ENCODE data around the gene IFIH1.
A peak's percentile ranks its signal among the peaks of the same experiment; 100 is the strongest.

Gene IFIH1

GRCh38 chr2:162318328-162319180, at the start of gene IFIH1:
IFIH1 (minus strand) TSS chr2:162318684; CDS start chr2:162318307, 377 bp downstream.
- DNase-seq = peak in 51 of 56 donors; percentile 13 to 75 (median 45)

- DNase-seq = no peak
These were observed 46.9 kb upstream of the IFIH1 start for GRCh38 chr2:162365392-162365791.

- peak in 1 of 56 donors; percentile 35 for DNase-seq
These were observed 26.1 kb upstream of the IFIH1 start for GRCh38 chr2:162344617-162344950.

- DNase-seq = peak; percentile 79 to 99 (median 97)
These were observed 25.5 kb upstream of the IFIH1 start, which contains the start of gene GCA for GRCh38 chr2:162343824-162344616. GCA (plus strand) TSS chr2:162344132; CDS start chr2:162344249, 117 bp downstream.

GRCh38 chr2:162343492-162343823, 25.0 kb upstream of the IFIH1 start:
- peak in 1 of 56 donors; percentile 28 for DNase-seq

DNA sequence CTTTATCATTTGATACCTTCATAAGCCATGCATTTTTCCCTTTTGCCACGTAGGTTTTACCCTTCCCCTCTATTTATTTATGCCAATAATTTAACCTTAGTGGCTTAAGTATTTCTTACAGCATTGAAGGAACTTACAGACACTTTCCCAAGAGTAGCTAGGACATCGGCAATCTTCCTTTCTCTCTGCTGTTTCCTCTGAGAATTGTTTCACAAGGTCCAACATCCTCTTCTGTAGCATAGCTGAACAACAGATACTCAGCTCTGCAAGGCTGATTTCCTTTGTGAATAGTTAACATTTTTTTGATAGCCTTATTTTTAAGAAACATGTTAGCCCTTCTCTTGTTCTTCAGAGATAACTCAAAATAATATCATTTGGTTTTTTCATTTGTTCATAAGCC, 24.4 kb upstream of the IFIH1 start:
- DNase-seq = no peak

- no peak for DNase-seq
These were observed 23.8 kb upstream of the IFIH1 start for GRCh38 chr2:162342321-162342720.

DNA sequence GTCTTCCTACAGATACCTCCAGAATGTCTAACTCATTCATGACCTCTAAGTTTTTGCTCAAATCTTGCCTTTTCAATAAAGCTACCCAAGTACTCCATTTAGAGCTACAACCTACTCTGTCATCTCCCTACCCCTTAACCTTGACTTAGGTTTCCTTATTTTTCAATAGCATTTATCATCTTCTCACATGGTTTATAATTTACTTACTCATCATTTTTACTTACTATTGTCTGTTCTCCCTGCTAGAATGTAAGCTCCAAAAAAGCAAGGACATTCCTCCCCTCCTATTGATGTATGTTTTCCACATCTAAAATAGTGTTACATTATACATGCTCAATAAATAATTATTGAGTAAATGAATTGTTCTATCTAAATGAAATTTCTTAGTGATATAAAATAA, 22.3 kb upstream of the IFIH1 start:
- no peak for DNase-seq

GRCh38 chr2:162337868-162338267, 19.4 kb upstream of the IFIH1 start:
- DNase-seq = no peak

- peak in 10 of 56 donors; percentile 2 to 45 (median 12) for DNase-seq
These were observed 15.5 kb upstream of the IFIH1 start for GRCh38 chr2:162333968-162334367.

DNA sequence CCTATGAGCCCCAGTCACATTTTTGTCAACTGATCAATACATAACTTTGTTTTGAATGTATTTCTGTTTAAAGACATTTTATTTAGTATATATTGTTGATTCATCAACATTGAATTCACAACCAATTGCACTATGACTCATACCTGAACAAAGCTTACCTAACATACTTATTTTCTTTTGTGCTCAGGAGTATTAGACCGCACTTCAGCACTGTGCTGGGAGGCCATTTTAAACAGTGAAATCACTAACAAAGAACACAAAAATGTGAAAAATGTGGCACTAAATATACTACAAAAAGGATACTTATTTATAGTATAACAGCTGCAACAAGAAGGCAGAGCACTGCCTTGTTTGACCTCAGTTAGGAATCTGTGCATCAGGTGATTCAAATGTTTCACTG, 12.4 kb upstream of the IFIH1 start:
- no peak for DNase-seq

DNA sequence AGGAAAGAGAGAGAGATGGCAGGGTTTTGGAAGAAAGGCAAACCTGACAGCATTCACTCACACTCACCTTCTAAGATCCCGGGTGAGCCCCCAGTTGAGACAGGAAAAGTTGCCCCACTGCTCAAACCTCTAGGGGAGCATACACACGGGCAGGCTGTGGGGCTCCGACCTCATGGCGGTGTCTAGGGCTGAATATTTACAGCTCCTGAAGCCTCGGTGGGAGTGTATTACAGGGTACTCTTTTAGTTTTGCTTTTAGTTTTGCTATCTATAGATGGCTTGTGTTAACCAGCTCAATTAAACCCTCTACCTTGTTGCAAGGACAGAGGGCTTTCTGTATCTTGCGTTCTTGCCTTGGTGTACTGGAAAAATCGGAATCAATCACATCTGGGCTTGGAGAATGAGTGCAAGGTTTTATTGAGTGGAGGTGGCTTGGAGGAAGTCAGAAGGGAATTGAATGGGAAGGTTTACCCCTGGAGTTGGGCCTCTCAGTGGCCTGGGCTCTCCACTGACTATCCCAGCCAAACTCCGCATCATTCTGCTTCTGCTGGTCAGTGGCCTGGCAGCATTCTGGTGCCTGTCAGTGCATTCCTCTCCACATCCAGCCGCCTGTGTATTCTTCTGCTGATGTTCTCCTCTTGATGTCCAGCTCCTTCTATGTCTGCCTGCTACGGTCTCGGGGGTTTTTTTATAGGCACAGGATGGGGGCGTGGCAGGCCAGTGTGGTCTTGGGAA, 10.1 kb upstream of the IFIH1 start:
- no peak for DNase-seq

- DNase-seq = no peak
These were observed 9.3 kb upstream of the IFIH1 start for GRCh38 chr2:162327806-162328205.

GRCh38 chr2:162327134-162327769, 8.8 kb upstream of the IFIH1 start:
- DNase-seq = no peak

DNA sequence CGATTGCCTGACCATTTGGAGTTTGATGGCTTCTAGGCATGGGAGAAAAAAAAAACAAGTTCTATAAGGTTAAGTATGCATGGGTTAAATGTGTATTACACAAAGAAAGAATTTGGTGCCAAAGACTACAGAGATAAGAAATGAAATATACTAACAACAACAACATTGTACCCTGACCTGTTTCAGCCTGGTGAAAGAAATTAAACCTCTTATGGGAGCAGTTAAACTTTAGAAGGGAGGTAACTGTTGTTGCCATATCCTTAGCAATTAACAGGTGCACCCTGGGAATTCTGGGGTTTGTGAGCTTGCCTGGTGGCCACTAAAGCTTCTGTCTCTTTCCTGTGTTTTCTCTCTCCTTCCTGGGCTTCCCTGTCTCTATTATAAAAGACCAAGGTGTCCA, 6.5 kb upstream of the IFIH1 start:
- DNase-seq = no peak

- DNase-seq = no peak
These were observed 2.5 kb upstream of the IFIH1 start for GRCh38 chr2:162320864-162321517.

- DNase-seq = peak in 5 of 56 donors; percentile 12 to 48 (median 31)
These were observed 590 bp downstream of the IFIH1 start for GRCh38 chr2:162317861-162318327.

- no peak for DNase-seq
These were observed 1.3 kb downstream of the IFIH1 start for GRCh38 chr2:162317058-162317742.

DNA sequence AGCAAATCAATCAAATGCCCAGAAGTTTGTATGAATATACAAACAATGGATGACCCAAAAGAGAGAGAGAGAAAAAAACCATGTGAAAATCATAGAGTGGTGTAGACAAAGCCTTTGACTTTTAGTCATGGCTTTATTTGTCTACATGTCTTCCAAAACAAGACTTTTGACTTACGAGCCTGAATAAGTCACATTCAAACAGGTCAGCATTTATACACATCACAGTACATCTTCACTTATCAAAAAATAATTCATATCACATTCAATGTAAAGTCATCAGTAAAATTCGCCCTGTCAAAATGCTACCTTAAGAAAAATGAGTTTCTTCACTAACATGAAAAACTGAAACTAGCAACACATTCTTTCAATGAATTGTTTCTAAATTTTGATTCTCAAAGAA, 1.9 kb downstream of the IFIH1 start:
- DNase-seq = no peak

DNA sequence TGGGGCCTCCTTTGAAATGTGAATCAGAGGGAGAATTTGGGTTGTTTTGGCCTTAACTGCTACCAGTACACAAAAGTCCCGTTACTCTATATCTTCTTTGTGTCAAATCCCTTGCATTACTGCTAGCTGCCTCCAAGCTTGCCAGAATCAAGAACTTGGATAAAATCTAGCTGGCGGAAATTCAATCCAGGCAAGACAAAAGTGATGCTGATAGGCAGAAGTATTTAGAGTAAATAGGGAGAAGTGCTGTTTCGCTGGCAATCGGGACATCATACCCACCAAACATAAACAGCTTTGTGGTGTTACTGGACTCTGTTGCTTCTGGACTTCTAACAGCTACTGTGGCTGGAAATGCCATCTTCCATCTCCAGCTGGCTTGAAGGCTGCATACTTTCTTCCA, 2.5 kb downstream of the IFIH1 start:
- DNase-seq = peak in 2 of 56 donors; percentile 6

All from amygdala (tissue), 56 donors.